PFSK-1 (cell line): ENCODE measurements around the gene ITSN2.

Source experiments
- FOXP2 ChIP-seq: optimal IDR thresholded peaks from 2 replicates; pipeline ENCODE3; 2011; ENCODE audit warnings: borderline replicate concordance, control low read depth, inconsistent platforms; ENCODE audit not compliant: insufficient read depth; ENCODE audit errors: extremely low read length, extremely low read depth
- POLR2AphosphoS5 ChIP-seq: IDR thresholded peaks from 2 replicates; pipeline ENCODE4 v1.6.1; 2012; ENCODE audit warnings: low read depth, mild to moderate bottlenecking, control low read depth, low read length, moderate library complexity
- REST ChIP-seq, 2 experiments: IDR thresholded peaks; 2 replicates each; pipeline versions ENCODE4 v1.6.1 to v1.8.0; 2011 to 2012; ENCODE audit warnings: low read depth in 2 of 2, low read length in 2 of 2, control low read depth in 1 of 2, inconsistent platforms in 1 of 2, mild to moderate bottlenecking in 1 of 2, moderate library complexity in 1 of 2; ENCODE audit not compliant: insufficient read depth in 1 of 2
- SIN3A ChIP-seq: IDR thresholded peaks from 2 replicates; pipeline ENCODE4 v1.6.1; 2012; ENCODE audit warnings: mild to moderate bottlenecking, low read length, moderate library complexity, borderline replicate concordance; ENCODE audit not compliant: insufficient read depth
- TAF1 ChIP-seq: IDR thresholded peaks from 2 replicates; pipeline ENCODE4 v1.6.1; 2012; ENCODE audit warnings: low read length, control low read depth, borderline replicate concordance; ENCODE audit not compliant: insufficient read depth

The ITSN2 gene

GRCh38 chr2:24210106-24210455 lies 150.3 kb downstream of the ITSN2 start:
- no peak for TF ChIP-seq SIN3A

GRCh38 chr2:24209389-24210105 lies 150.8 kb downstream of the ITSN2 start:
- TF ChIP-seq POLR2AphosphoS5 (no peak), FOXP2 (no peak), SIN3A (no peak), TAF1 (no peak), REST (IDR thresholded peaks at IDR 0.05; ENCODE audit: insufficient read depth in 1 of 2, low read depth in 2 of 2, low read length in 2 of 2) (no peak)

GRCh38 chr2:24208490-24208889 lies 151.8 kb downstream of the ITSN2 start:
- TF ChIP-seq FOXP2 (no peak), REST (IDR thresholded peaks at IDR 0.05; ENCODE audit: insufficient read depth in 1 of 2, low read depth in 2 of 2, low read length in 2 of 2) (no peak), SIN3A (no peak), POLR2AphosphoS5 (no peak), TAF1 (no peak)

- no peak for TF ChIP-seq FOXP2
- TF ChIP-seq POLR2AphosphoS5: no peak
- TF ChIP-seq REST (IDR thresholded peaks at IDR 0.05; ENCODE audit: insufficient read depth in 1 of 2, low read depth in 2 of 2, low read length in 2 of 2): no peak
These were observed 153.0 kb downstream of the ITSN2 start for GRCh38 chr2:24207359-24207758.

GRCh38 chr2:24206714-24207113 lies 153.6 kb downstream of the ITSN2 start:
- no peak for TF ChIP-seq SIN3A
- TF ChIP-seq POLR2AphosphoS5: no peak
- no peak for TF ChIP-seq REST (IDR thresholded peaks at IDR 0.05; ENCODE audit: insufficient read depth in 1 of 2, low read depth in 2 of 2, low read length in 2 of 2)
- no peak for TF ChIP-seq FOXP2
- TF ChIP-seq TAF1: no peak
